ENCODE data around the gene APBA1. TPM values are rescaled to one million over a fixed set of nuclear protein-coding genes. Genes with fewer than 3 reads are reported as not detected.

APBA1 gene
- polyA plus RNA-seq, 1 of the 3 experiments (the other 2 are of a cell fraction) = 3.1 TPM

GRCh38 chr9:69486498-69486897 lies 185.7 kb downstream of the APBA1 start (continued):
- TF ChIP-seq, protein P1, sequence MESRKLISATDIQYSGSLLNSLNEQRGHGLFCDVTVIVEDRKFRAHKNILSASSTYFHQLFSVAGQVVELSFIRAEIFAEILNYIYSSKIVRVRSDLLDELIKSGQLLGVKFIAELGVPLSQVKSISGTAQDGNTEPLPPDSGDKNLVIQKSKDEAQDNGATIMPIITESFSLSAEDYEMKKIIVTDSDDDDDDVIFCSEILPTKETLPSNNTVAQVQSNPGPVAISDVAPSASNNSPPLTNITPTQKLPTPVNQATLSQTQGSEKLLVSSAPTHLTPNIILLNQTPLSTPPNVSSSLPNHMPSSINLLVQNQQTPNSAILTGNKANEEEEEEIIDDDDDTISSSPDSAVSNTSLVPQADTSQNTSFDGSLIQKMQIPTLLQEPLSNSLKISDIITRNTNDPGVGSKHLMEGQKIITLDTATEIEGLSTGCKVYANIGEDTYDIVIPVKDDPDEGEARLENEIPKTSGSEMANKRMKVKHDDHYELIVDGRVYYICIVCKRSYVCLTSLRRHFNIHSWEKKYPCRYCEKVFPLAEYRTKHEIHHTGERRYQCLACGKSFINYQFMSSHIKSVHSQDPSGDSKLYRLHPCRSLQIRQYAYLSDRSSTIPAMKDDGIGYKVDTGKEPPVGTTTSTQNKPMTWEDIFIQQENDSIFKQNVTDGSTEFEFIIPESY (IDR thresholded peaks at IDR 0.05; ENCODE audit: borderline replicate concordance, low read depth) = no peak
- no peak for TF ChIP-seq MXI1 (IDR thresholded peaks at IDR 0.05; ENCODE audit: low read depth, low read length)

DNA sequence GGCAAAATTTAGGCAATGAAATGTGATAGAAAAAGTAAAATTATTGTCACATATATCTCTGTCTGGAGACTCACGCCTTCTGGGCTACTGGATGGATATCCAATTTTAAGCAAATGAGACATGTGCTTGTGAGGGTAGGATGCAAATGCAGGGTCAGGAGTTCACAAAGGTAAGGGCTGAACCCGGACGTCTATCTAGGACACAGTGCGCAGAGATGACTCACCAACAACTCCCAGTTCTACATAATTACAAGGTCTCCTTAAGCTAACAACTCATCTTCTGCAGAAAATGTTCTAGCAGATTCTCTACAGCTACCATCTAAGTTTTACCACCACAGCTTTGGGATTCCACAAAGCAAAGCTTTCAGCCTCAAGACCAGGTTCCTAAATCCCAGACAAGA lies 186.7 kb downstream of the APBA1 start:
- Histone ChIP-seq H2AFZ (ENCODE audit: low read depth) (no peak overlapping the region), H3K4me1 (ENCODE audit: control insufficient read depth in 1 of 2, insufficient read depth in 2 of 2, low read depth in 1 of 2, low read length in 1 of 2) (no peaks in the 10 kb centered on the region), H3K9me3 (no peaks in the 10 kb centered on the region), H3K36me3 (replicated peaks in 1 of 2; ENCODE audit: control insufficient read depth in 1 of 2, insufficient read depth in 2 of 2, low read length in 1 of 2) (no peaks in the 10 kb centered on the region), H3K9me2 (no peaks in the 10 kb centered on the region), H3K9ac (no peak overlapping the region), H3K79me2 (ENCODE audit: insufficient read depth) (no peaks in the 10 kb centered on the region), H3F3A (replicated peaks; ENCODE audit: insufficient read depth) (no peaks in the 10 kb centered on the region), H3K4me2 (no peak overlapping the region), H4K20me1 (ENCODE audit: insufficient read depth) (no peaks in the 10 kb centered on the region), H3K27ac (ENCODE audit: low read depth in 2 of 2, low read length in 1 of 2) (no peak overlapping the region), H3K27me3 (ENCODE audit: insufficient read depth) (no peaks in the 10 kb centered on the region), H3K4me3 (ENCODE audit: low read depth in 2 of 2, low read length in 1 of 2) (no peak overlapping the region)
- 53% methylated on average over 4 of the region's 4 CpGs for WGBS (ENCODE audit: low lambda C conversion rate)
- ChIA-PET CTCF (no interaction called here), POLR2A (no interaction called here)
- no peak for DNase-seq
- TF ChIP-seq CHD2 (IDR thresholded peaks at IDR 0.05; ENCODE audit: low read length, partially characterized antibody) (no peak), NRF1 (IDR thresholded peaks at IDR 0.05; ENCODE audit: low read depth, low read length) (no peak), RFX5 (IDR thresholded peaks at IDR 0.05; ENCODE audit: low read length) (no peak), FOXM1 (IDR thresholded peaks at IDR 0.05; ENCODE audit: low read depth) (no peak), FOSL2 (IDR thresholded peaks at IDR 0.05; ENCODE audit: borderline replicate concordance, low read depth) (no peak), POLR2AphosphoS5 (IDR thresholded peaks at IDR 0.05; ENCODE audit: low read depth, low read length) (no peak), MXI1 (IDR thresholded peaks at IDR 0.05; ENCODE audit: low read depth, low read length) (no peak)
- TF ChIP-seq, protein P2, sequence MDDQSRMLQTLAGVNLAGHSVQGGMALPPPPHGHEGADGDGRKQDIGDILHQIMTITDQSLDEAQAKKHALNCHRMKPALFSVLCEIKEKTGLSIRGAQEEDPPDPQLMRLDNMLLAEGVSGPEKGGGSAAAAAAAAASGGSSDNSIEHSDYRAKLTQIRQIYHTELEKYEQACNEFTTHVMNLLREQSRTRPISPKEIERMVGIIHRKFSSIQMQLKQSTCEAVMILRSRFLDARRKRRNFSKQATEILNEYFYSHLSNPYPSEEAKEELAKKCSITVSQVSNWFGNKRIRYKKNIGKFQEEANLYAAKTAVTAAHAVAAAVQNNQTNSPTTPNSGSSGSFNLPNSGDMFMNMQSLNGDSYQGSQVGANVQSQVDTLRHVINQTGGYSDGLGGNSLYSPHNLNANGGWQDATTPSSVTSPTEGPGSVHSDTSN (IDR thresholded peaks at IDR 0.05) = no peak
- TF ChIP-seq, protein P1 (IDR thresholded peaks at IDR 0.05; ENCODE audit: borderline replicate concordance, low read depth) = no peak

GRCh38 chr9:69483886-69484422 lies 188.2 kb downstream of the APBA1 start:
- Histone ChIP-seq H3K27ac (ENCODE audit: low read depth in 2 of 2, low read length in 1 of 2) (no peak overlapping the region), H3K9ac (no peak overlapping the region), H2AFZ (ENCODE audit: low read depth) (no peak overlapping the region), H3F3A (replicated peaks; ENCODE audit: insufficient read depth) (no peaks in the 10 kb centered on the region), H3K4me2 (no peak overlapping the region), H3K4me1 (ENCODE audit: control insufficient read depth in 1 of 2, insufficient read depth in 2 of 2, low read depth in 1 of 2, low read length in 1 of 2) (no peaks in the 10 kb centered on the region), H3K9me3 (no peaks in the 10 kb centered on the region), H4K20me1 (ENCODE audit: insufficient read depth) (no peaks in the 10 kb centered on the region), H3K9me2 (no peaks in the 10 kb centered on the region), H3K27me3 (ENCODE audit: insufficient read depth) (no peaks in the 10 kb centered on the region), H3K79me2 (ENCODE audit: insufficient read depth) (no peaks in the 10 kb centered on the region), H3K36me3 (replicated peaks in 1 of 2; ENCODE audit: control insufficient read depth in 1 of 2, insufficient read depth in 2 of 2, low read length in 1 of 2) (no peaks in the 10 kb centered on the region), H3K4me3 (ENCODE audit: low read depth in 2 of 2, low read length in 1 of 2) (no peak overlapping the region)
- ChIA-PET POLR2A (no interaction called here), CTCF (interaction anchor here (1.4 kb wide), 1 partner anchor 9 kb away, joined by 3 read pairs; no protein-coding TSS in a partner anchor)
- no peak for DNase-seq
- WGBS (ENCODE audit: low lambda C conversion rate) = 46% methylated on average over 2 of the region's 2 CpGs
- TF ChIP-seq CTCF (IDR thresholded peaks at IDR 0.05) (no peak), ELF1 (IDR thresholded peaks at IDR 0.05) (no peak), RCOR1 (IDR thresholded peaks at IDR 0.05; ENCODE audit: low read length) (no peak), MAX (IDR thresholded peaks at IDR 0.05; ENCODE audit: low read depth) (no peak), RFX5 (IDR thresholded peaks at IDR 0.05; ENCODE audit: low read length) (no peak), GATA2 (CRISPR knock-in tag; IDR thresholded peaks at IDR 0.05) (no peak), EP300 (IDR thresholded peaks at IDR 0.05; ENCODE audit: borderline replicate concordance in 1 of 2, low read depth in 1 of 2, low read length in 1 of 2) (no peak)
- TF ChIP-seq, protein P1 (IDR thresholded peaks at IDR 0.05; ENCODE audit: borderline replicate concordance, low read depth) = no peak
